D341Med (cell line): ENCODE measurements around the gene IL17A.
"Not testable (repeated sequence)": the region's sequence is repeated elsewhere in the genome, so short reads cannot be mapped to it uniquely, and the experiment has no call there.

Experiments
- DNase-seq: peaks from one replicate; pipeline ENCODE4 v3.0.0; 2012; ENCODE audit warnings: low spot score

The IL17A gene

GRCh38 chr6:52164319-52165094, 21.7 kb upstream of the IL17A start:
- DNase-seq, result no peak

GRCh38 chr6:52167267-52167666, 18.9 kb upstream of the IL17A start:
- DNase-seq, result no peak

GRCh38 chr6:52168351-52168750, 17.8 kb upstream of the IL17A start:
- not testable (repeated sequence) for DNase-seq

- no peak for DNase-seq
Observed at GRCh38 chr6:52174118-52174517, 12.1 kb upstream of the IL17A start.

GRCh38 chr6:52176550-52176949, 9.6 kb upstream of the IL17A start:
- no peak for DNase-seq

GRCh38 chr6:52177961-52178360, 8.2 kb upstream of the IL17A start:
- no peak for DNase-seq

GRCh38 chr6:52180787-52181558, 5.2 kb upstream of the IL17A start:
- no peak for DNase-seq

- DNase-seq, result no peak
Observed at GRCh38 chr6:52183131-52183713, 3.0 kb upstream of the IL17A start.

- DNase-seq, result no peak
Observed at GRCh38 chr6:52186480-52186879, 305 bp downstream of the IL17A start.

GRCh38 chr6:52187098-52187497, 923 bp downstream of the IL17A start:
- DNase-seq, result no peak

- DNase-seq, result no peak
Observed at GRCh38 chr6:52189974-52190373, 3.8 kb downstream of the IL17A start.

GRCh38 chr6:52190409-52190808, 4.2 kb downstream of the IL17A start:
- DNase-seq, result no peak

- DNase-seq, result no peak
Observed at GRCh38 chr6:52191824-52192223, 5.6 kb downstream of the IL17A start.

- no peak for DNase-seq
Observed at GRCh38 chr6:52195886-52196285, 9.7 kb downstream of the IL17A start.

- not testable (repeated sequence) for DNase-seq
Observed at GRCh38 chr6:52200088-52200487, 13.9 kb downstream of the IL17A start.

GRCh38 chr6:52201046-52201445, 14.9 kb downstream of the IL17A start:
- DNase-seq, result no peak

GRCh38 chr6:52201493-52201892, 15.3 kb downstream of the IL17A start:
- no peak for DNase-seq

- no peak for DNase-seq
Observed at GRCh38 chr6:52207066-52207465, 20.9 kb downstream of the IL17A start.

- DNase-seq, result no peak
Observed at GRCh38 chr6:52208612-52209011, 22.4 kb downstream of the IL17A start.

- no peak for DNase-seq
Observed at GRCh38 chr6:52209770-52210169, 23.6 kb downstream of the IL17A start.

- no peak for DNase-seq
Observed at GRCh38 chr6:52210227-52210626, 24.1 kb downstream of the IL17A start.

- no peak for DNase-seq
Observed at GRCh38 chr6:52213127-52213526, 27.0 kb downstream of the IL17A start.

- no peak for DNase-seq
Observed at GRCh38 chr6:52215787-52216186, 29.6 kb downstream of the IL17A start.
